ENCODE data around the gene PCDH9.

PCDH9 gene

GRCh38 chr13:66807251-66807650, 422.9 kb downstream of the PCDH9 start:
- Histone ChIP-seq H3K4ac (ENCODE audit: low read depth, low read length) (no peak overlapping the region), H3K79me1 (ENCODE audit: low read length) (no peaks in the 10 kb centered on the region), H3K27ac (ENCODE audit: low read depth, low read length) (no peak overlapping the region), H2BK5ac (ENCODE audit: low read length) (no peak overlapping the region), H3K79me2 (ENCODE audit: control insufficient read depth, insufficient read depth, low read length) (no peaks in the 10 kb centered on the region), H3K27me3 (ENCODE audit: insufficient read depth, low read length, poor library complexity) (no peaks in the 10 kb centered on the region), H3K36me3 (ENCODE audit: control insufficient read depth, insufficient read depth, low read length) (no peaks in the 10 kb centered on the region), H4K8ac (ENCODE audit: low read depth, low read length) (no peak overlapping the region), H3K56ac (ENCODE audit: low read length) (no peak overlapping the region), H3K4me3 (ENCODE audit: low read length) (no peak overlapping the region), H2AK5ac (ENCODE audit: low read length) (no peak overlapping the region), H3K9ac (ENCODE audit: low read length) (no peak overlapping the region), H3K4me1 (ENCODE audit: control insufficient read depth, low read depth, low read length) (no peaks in the 10 kb centered on the region), H4K5ac (ENCODE audit: low read length) (no peak overlapping the region), H3K18ac (ENCODE audit: low read length) (no peak overlapping the region), H3K4me2 (ENCODE audit: low read length) (no peak overlapping the region), H2BK120ac (ENCODE audit: low read depth, low read length) (no peak overlapping the region), H3K23ac (ENCODE audit: low read length) (no peak overlapping the region), H2BK15ac (replicated peaks; ENCODE audit: low read depth) (no peak overlapping the region)
- DNase-seq: no peak
- 100% methylated on average over 1 of the region's 1 CpG for WGBS (ENCODE audit: extremely low coverage, insufficient coverage, low lambda C conversion rate)

GRCh38 chr13:66805657-66806056, 424.5 kb downstream of the PCDH9 start:
- DNase-seq: no peak

GRCh38 chr13:66803808-66804456, 426.2 kb downstream of the PCDH9 start:
- Histone ChIP-seq H3K36me3 (ENCODE audit: control insufficient read depth, insufficient read depth, low read length) (no peaks in the 10 kb centered on the region), H2BK5ac (ENCODE audit: low read length) (no peak overlapping the region), H3K4me2 (ENCODE audit: low read length) (no peak overlapping the region), H4K8ac (ENCODE audit: low read depth, low read length) (no peak overlapping the region), H3K27ac (ENCODE audit: low read depth, low read length) (no peak overlapping the region), H2BK120ac (ENCODE audit: low read depth, low read length) (no peak overlapping the region), H3K79me2 (ENCODE audit: control insufficient read depth, insufficient read depth, low read length) (no peaks in the 10 kb centered on the region), H3K79me1 (ENCODE audit: low read length) (no peaks in the 10 kb centered on the region), H3K4me1 (ENCODE audit: control insufficient read depth, low read depth, low read length) (no peaks in the 10 kb centered on the region), H3K27me3 (ENCODE audit: insufficient read depth, low read length, poor library complexity) (no peaks in the 10 kb centered on the region), H3K56ac (ENCODE audit: low read length) (no peak overlapping the region), H3K4ac (ENCODE audit: low read depth, low read length) (no peak overlapping the region), H2BK15ac (replicated peaks; ENCODE audit: low read depth) (no peak overlapping the region), H3K18ac (ENCODE audit: low read length) (no peak overlapping the region), H3K9ac (ENCODE audit: low read length) (no peak overlapping the region), H3K23ac (ENCODE audit: low read length) (no peak overlapping the region), H3K4me3 (ENCODE audit: low read length) (no peak overlapping the region), H4K5ac (ENCODE audit: low read length) (no peak overlapping the region), H2AK5ac (ENCODE audit: low read length) (no peak overlapping the region)
- no peak for DNase-seq
- no CpG with 5 or more reads among the region's 1 CpG for WGBS (ENCODE audit: extremely low coverage, insufficient coverage, low lambda C conversion rate)

More at GRCh38 chr13:66805657-66806056, 424.5 kb downstream of the PCDH9 start:
- no peak overlapping the region for H2BK15ac ChIP-seq (replicated peaks; ENCODE audit: low read depth)
- H3K27me3 ChIP-seq (ENCODE audit: insufficient read depth, low read length, poor library complexity): no peaks in the 10 kb centered on the region
- H3K4me2 ChIP-seq (ENCODE audit: low read length): no peak overlapping the region
- no peaks in the 10 kb centered on the region for H3K4me1 ChIP-seq (ENCODE audit: control insufficient read depth, low read depth, low read length)
- no peak overlapping the region for H2AK5ac ChIP-seq (ENCODE audit: low read length)
- no peak overlapping the region for H3K4ac ChIP-seq (ENCODE audit: low read depth, low read length)
- H3K27ac ChIP-seq (ENCODE audit: low read depth, low read length): no peak overlapping the region
- H3K79me2 ChIP-seq (ENCODE audit: control insufficient read depth, insufficient read depth, low read length): no peaks in the 10 kb centered on the region
- H4K5ac ChIP-seq (ENCODE audit: low read length): no peak overlapping the region
- H3K56ac ChIP-seq (ENCODE audit: low read length): no peak overlapping the region
- no peaks in the 10 kb centered on the region for H3K79me1 ChIP-seq (ENCODE audit: low read length)
- no peak overlapping the region for H3K9ac ChIP-seq (ENCODE audit: low read length)
- no peak overlapping the region for H4K8ac ChIP-seq (ENCODE audit: low read depth, low read length)
- no peak overlapping the region for H2BK5ac ChIP-seq (ENCODE audit: low read length)
- no peak overlapping the region for H3K23ac ChIP-seq (ENCODE audit: low read length)
- no peaks in the 10 kb centered on the region for H3K36me3 ChIP-seq (ENCODE audit: control insufficient read depth, insufficient read depth, low read length)
- H3K18ac ChIP-seq (ENCODE audit: low read length): no peak overlapping the region
- no peak overlapping the region for H3K4me3 ChIP-seq (ENCODE audit: low read length)
- no CpG with 5 or more reads among the region's 1 CpG for WGBS (ENCODE audit: extremely low coverage, insufficient coverage, low lambda C conversion rate)
- H2BK120ac ChIP-seq (ENCODE audit: low read depth, low read length): no peak overlapping the region

GRCh38 chr13:66803013-66803807, 426.9 kb downstream of the PCDH9 start:
- Histone ChIP-seq H3K4me1 (ENCODE audit: control insufficient read depth, low read depth, low read length) (no peaks in the 10 kb centered on the region), H3K56ac (ENCODE audit: low read length) (no peak overlapping the region), H3K79me1 (ENCODE audit: low read length) (no peaks in the 10 kb centered on the region), H2BK15ac (replicated peaks; ENCODE audit: low read depth) (no peak overlapping the region), H2BK5ac (ENCODE audit: low read length) (no peak overlapping the region), H3K36me3 (ENCODE audit: control insufficient read depth, insufficient read depth, low read length) (no peaks in the 10 kb centered on the region), H2BK120ac (ENCODE audit: low read depth, low read length) (no peak overlapping the region), H3K4me3 (ENCODE audit: low read length) (no peak overlapping the region), H2AK5ac (ENCODE audit: low read length) (no peak overlapping the region), H3K27me3 (ENCODE audit: insufficient read depth, low read length, poor library complexity) (no peaks in the 10 kb centered on the region), H3K9ac (ENCODE audit: low read length) (no peak overlapping the region), H4K8ac (ENCODE audit: low read depth, low read length) (no peak overlapping the region), H3K79me2 (ENCODE audit: control insufficient read depth, insufficient read depth, low read length) (no peaks in the 10 kb centered on the region), H3K23ac (ENCODE audit: low read length) (no peak overlapping the region), H3K27ac (ENCODE audit: low read depth, low read length) (no peak overlapping the region), H3K18ac (ENCODE audit: low read length) (no peak overlapping the region), H3K4ac (ENCODE audit: low read depth, low read length) (no peak overlapping the region), H3K4me2 (ENCODE audit: low read length) (no peak overlapping the region), H4K5ac (ENCODE audit: low read length) (no peak overlapping the region)
- WGBS (ENCODE audit: extremely low coverage, insufficient coverage, low lambda C conversion rate): no CpG with 5 or more reads among the region's 5 CpGs
- no peak for DNase-seq

- Histone ChIP-seq H2BK15ac (replicated peaks; ENCODE audit: low read depth) (no peak overlapping the region), H3K4me1 (ENCODE audit: control insufficient read depth, low read depth, low read length) (no peaks in the 10 kb centered on the region), H2BK5ac (ENCODE audit: low read length) (no peak overlapping the region), H3K4ac (ENCODE audit: low read depth, low read length) (no peak overlapping the region), H2BK120ac (ENCODE audit: low read depth, low read length) (no peak overlapping the region), H3K27me3 (ENCODE audit: insufficient read depth, low read length, poor library complexity) (no peaks in the 10 kb centered on the region), H3K36me3 (ENCODE audit: control insufficient read depth, insufficient read depth, low read length) (no peaks in the 10 kb centered on the region), H3K4me3 (ENCODE audit: low read length) (no peak overlapping the region), H3K27ac (ENCODE audit: low read depth, low read length) (no peak overlapping the region), H3K18ac (ENCODE audit: low read length) (no peak overlapping the region), H3K23ac (ENCODE audit: low read length) (no peak overlapping the region), H3K4me2 (ENCODE audit: low read length) (no peak overlapping the region), H4K5ac (ENCODE audit: low read length) (no peak overlapping the region), H3K79me2 (ENCODE audit: control insufficient read depth, insufficient read depth, low read length) (no peaks in the 10 kb centered on the region), H3K56ac (ENCODE audit: low read length) (no peak overlapping the region), H2AK5ac (ENCODE audit: low read length) (no peak overlapping the region), H4K8ac (ENCODE audit: low read depth, low read length) (no peak overlapping the region), H3K79me1 (ENCODE audit: low read length) (no peaks in the 10 kb centered on the region), H3K9ac (ENCODE audit: low read length) (no peak overlapping the region)
- no CpG with 5 or more reads among the region's 2 CpGs for WGBS (ENCODE audit: extremely low coverage, insufficient coverage, low lambda C conversion rate)
- DNase-seq: no peak
Observed at GRCh38 chr13:66795636-66796035, 434.5 kb downstream of the PCDH9 start.
